Small intestine (tissue), 7 donors: ENCODE results near the gene S100A4. TPM values are rescaled to one million over a fixed set of nuclear protein-coding genes. Genes with fewer than 3 reads are reported as not detected.
A peak's percentile ranks its signal among the peaks of the same experiment; 100 is the strongest.

Experiments used
- DNase-seq, 2 donors: peaks; one replicate each; pipeline versions ENCODE4 v3.0.0 to v3.0.0-alpha.2; 2013
- FAIRE-seq: peaks from 2 replicates; lab custom pipeline; 2012; peaks lifted over from hg19 to GRCh38; lab: Jason Lieb, UNC
- H3K27ac ChIP-seq, 3 donors: one replicate each; pipeline ENCODE4 v1.5.1; 2013; ENCODE audit warnings: low read length in 2 of 3, mild to moderate bottlenecking in 2 of 3, control low read depth in 1 of 3, inconsistent platforms in 1 of 3, low read depth in 1 of 3, moderate library complexity in 1 of 3
- H3K27me3 ChIP-seq, 3 donors: one replicate each; pipeline ENCODE4 v1.6.1; 2013; ENCODE audit warnings: low read length in 3 of 3, inconsistent platforms in 1 of 3; ENCODE audit not compliant: control insufficient read depth in 3 of 3, insufficient read depth in 3 of 3
- H3K36me3 ChIP-seq, 3 donors: one replicate each; pipeline ENCODE4 v1.6.1; 2013; ENCODE audit warnings: low read length in 3 of 3, inconsistent platforms in 1 of 3, low read depth in 1 of 3, mild to moderate bottlenecking in 1 of 3, moderate library complexity in 1 of 3; ENCODE audit not compliant: control insufficient read depth in 3 of 3, insufficient read depth in 2 of 3
- H3K4me1 ChIP-seq, 3 donors: one replicate each; pipeline ENCODE4 v1.6.1; 2013; ENCODE audit warnings: low read length in 2 of 3, inconsistent platforms in 1 of 3, low read depth in 1 of 3, mild to moderate bottlenecking in 1 of 3, moderate library complexity in 1 of 3; ENCODE audit not compliant: control insufficient read depth in 3 of 3, insufficient read depth in 2 of 3
- H3K4me3 ChIP-seq, 3 donors: one replicate each; pipeline ENCODE4 v1.5.1; 2013; ENCODE audit warnings: low read length in 3 of 3, control low read depth in 1 of 3, inconsistent platforms in 1 of 3, low read depth in 1 of 3, mild to moderate bottlenecking in 1 of 3, moderate library complexity in 1 of 3
- H3K9me3 ChIP-seq, 2 donors: one replicate each; pipeline ENCODE4 v1.6.1; 2013; ENCODE audit warnings: low read depth in 1 of 2, low read length in 1 of 2; ENCODE audit not compliant: control insufficient read depth in 2 of 2, insufficient read depth in 1 of 2
- WGBS, 3 donors: extraction: QIAGEN DNeasy Blood & Tissue Kit; methylation state at CpG; one replicate each; pipeline ENCODE4 v1.1.7; 2013; 5-methylcytosine and 5-hydroxymethylcytosine counted together
- polyA plus RNA-seq, 4 donors: library from polyadenylated mRNA; stranded (reverse) in 3 of 4; unstranded in 1 of 4; fragments of 200-250 nt in 3 of 4; fragments of 120-200 nt in 1 of 4; gene quantifications; one replicate each; pipeline versions ENCODE4 v1.2.1 to v1.2.3, GENCODE V29; 2013
- donor health status: healthy with polysubstance abuse.
- donor health status: control.
- donor health status: control.
- donor health status: Bipolar disorder and iron deficiency.
- donor health status: healthy.

The S100A4 gene
- polyA plus RNA-seq, 4 donors = 7.6 to 230 (median 78.7) TPM

- FAIRE-seq (no peak), DNase-seq (peak; percentile 89 to 90)
- H3K27me3 ChIP-seq = no peaks in the 10 kb centered on the region
- H3K4me1 ChIP-seq = peaks cover 7 to 53% (median 11%) of the 10 kb centered on the region in 3 donors
- peak overlapping the region; percentile 64 to 83 (median 64) for H3K4me3 ChIP-seq
- peak overlapping the region; percentile 97 to 98 (median 98) for H3K27ac ChIP-seq
- H3K36me3 ChIP-seq = peaks cover 0 to 7% (median 0%) of the 10 kb centered on the region in 3 donors
- 1% methylated on average over 38 of the region's 38 CpGs for WGBS, 3 donors
- no peaks in the 10 kb centered on the region for H3K9me3 ChIP-seq
These were observed 9.5 kb downstream of the S100A4 start for GRCh38 chr1:153536012-153536670.

- peak within 1 kb of the TSS; percentile 64 to 83 (median 64) for H3K4me3 ChIP-seq
- no peaks in the 10 kb centered on the region for H3K27me3 ChIP-seq
- peaks cover 4 to 50% (median 11%) of the 10 kb centered on the region in 3 donors for H3K4me1 ChIP-seq
- WGBS, 3 donors = 6 to 9% (median 8%) methylated on average over 18 of the region's 18 CpGs
- H3K36me3 ChIP-seq = peaks cover 0 to 7% (median 0%) of the 10 kb centered on the region in 3 donors
- FAIRE-seq = no peak
- peak; percentile 77 to 89 for DNase-seq
- H3K27ac ChIP-seq = peak within 1 kb of the TSS; percentile 97 to 98 (median 98)
- no peaks in the 10 kb centered on the region for H3K9me3 ChIP-seq
These were observed 10.2 kb downstream of the S100A4 start, which contains the start of gene S100A6 for GRCh38 chr1:153535242-153536011. TSS of gene S100A6 (minus strand) at chr1:153535991. CDS start at chr1:153535339, 652 bp downstream.

- FAIRE-seq = no peak
These were observed 10.7 kb downstream of the S100A4 start for GRCh38 chr1:153534925-153535241.

GRCh38 chr1:153534226-153534924, 11.2 kb downstream of the S100A4 start:
- Histone ChIP-seq H3K36me3 (peaks cover 0 to 7% (median 0%) of the 10 kb centered on the region in 3 donors), H3K4me1 (peaks cover 0 to 50% (median 11%) of the 10 kb centered on the region in 3 donors), H3K9me3 (no peaks in the 10 kb centered on the region), H3K27ac (peak overlapping the region; percentile 96 to 98 (median 98)), H3K27me3 (no peaks in the 10 kb centered on the region), H3K4me3 (peak overlapping the region; percentile 64 to 83 (median 64))
- 73 to 83% (median 78%) methylated on average over 7 of the region's 7 CpGs for WGBS, 3 donors
- no peak for FAIRE-seq
- DNase-seq = no peak

More at GRCh38 chr1:153534925-153535241, 10.7 kb downstream of the S100A4 start:
- 81 to 92% (median 85%) methylated on average over 3 of the region's 3 CpGs for WGBS, 3 donors
- H3K4me3 ChIP-seq = peak overlapping the region; percentile 64 to 83 (median 64)
- no peaks in the 10 kb centered on the region for H3K27me3 ChIP-seq
- peaks cover 0 to 7% (median 0%) of the 10 kb centered on the region in 3 donors for H3K36me3 ChIP-seq
- no peak for DNase-seq
- peak overlapping the region; percentile 96 to 98 (median 98) for H3K27ac ChIP-seq
- H3K9me3 ChIP-seq = no peaks in the 10 kb centered on the region
- H3K4me1 ChIP-seq = peaks cover 0 to 50% (median 11%) of the 10 kb centered on the region in 3 donors

- Histone ChIP-seq H3K4me1 (peaks cover 0 to 49% (median 11%) of the 10 kb centered on the region in 3 donors), H3K9me3 (no peaks in the 10 kb centered on the region), H3K36me3 (peaks cover 0 to 7% (median 0%) of the 10 kb centered on the region in 3 donors), H3K27ac (peak overlapping the region; percentile 96 to 98 (median 98)), H3K4me3 (peak overlapping the region in 2 of 3 donors; percentile 37 to 64), H3K27me3 (no peaks in the 10 kb centered on the region)
- 27 to 43% (median 29%) methylated on average over 13 of the region's 13 CpGs for WGBS, 3 donors
- DNase-seq = peak; percentile 54 to 61
- no peak for FAIRE-seq
These were observed 11.9 kb downstream of the S100A4 start for GRCh38 chr1:153533689-153534201.

- no peaks in the 10 kb centered on the region for H3K27me3 ChIP-seq
- peak overlapping the region; percentile 96 to 98 (median 98) for H3K27ac ChIP-seq
- WGBS, 3 donors = 4 to 18% (median 10%) methylated on average over 34 of the region's 34 CpGs
- H3K36me3 ChIP-seq = peaks cover 0 to 7% (median 0%) of the 10 kb centered on the region in 3 donors
- peak overlapping the region in 2 of 3 donors; percentile 37 to 64 for H3K4me3 ChIP-seq
- H3K9me3 ChIP-seq = no peaks in the 10 kb centered on the region
- peak; percentile 94 to 96 for DNase-seq
- no peak for FAIRE-seq
- peaks cover 0 to 43% (median 11%) of the 10 kb centered on the region in 3 donors for H3K4me1 ChIP-seq
These were observed 12.6 kb downstream of the S100A4 start for GRCh38 chr1:153532769-153533599.

GRCh38 chr1:153532181-153532580, 13.4 kb downstream of the S100A4 start:
- Histone ChIP-seq H3K36me3 (peaks cover 0 to 7% (median 0%) of the 10 kb centered on the region in 3 donors), H3K4me1 (peaks cover 0 to 41% (median 11%) of the 10 kb centered on the region in 3 donors), H3K9me3 (no peaks in the 10 kb centered on the region), H3K27ac (peak overlapping the region; percentile 96 to 98 (median 98)), H3K27me3 (no peaks in the 10 kb centered on the region), H3K4me3 (peak overlapping the region in 1 of 3 donors; percentile 37)
- DNase-seq (peak; percentile 65 to 76), FAIRE-seq (no peak)
- WGBS, 3 donors = 14 to 46% (median 19%) methylated on average over 2 of the region's 2 CpGs
